Measurements from ENCODE around the gene SHQ1. TPM values are rescaled to one million over a fixed set of nuclear protein-coding genes. Genes with fewer than 3 reads are reported as not detected.

Gene SHQ1
- total and polyA plus RNA-seq, 2 of the 4 experiments (the other 2 are of a cell fraction) = 10.4 to 19.4 TPM

DNA sequence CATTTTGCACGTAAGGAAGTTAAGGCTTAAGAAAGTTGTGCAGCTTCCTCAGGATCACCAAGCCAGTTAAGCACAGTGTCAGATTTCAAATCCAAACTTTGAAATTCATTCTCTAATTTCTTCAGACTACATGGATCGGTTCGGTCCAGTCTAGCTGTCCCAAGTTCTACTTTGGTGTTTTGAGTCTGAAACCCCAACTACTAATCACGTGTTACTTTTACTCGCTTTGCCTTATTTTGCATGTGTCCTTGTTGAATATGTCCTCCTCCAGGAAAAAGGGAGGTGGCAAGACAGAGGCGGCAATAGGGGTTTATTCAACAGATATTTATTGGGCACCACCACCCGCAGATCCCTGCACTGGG lies 39.1 kb upstream of the SHQ1 start:
- Histone ChIP-seq H2BK120ac (ENCODE audit: low read depth, low read length) (0 out of 2 replicates have a peak overlapping the region, but pooled peaks have one; percentile 4), H4K91ac (ENCODE audit: insufficient read depth, low read depth, low read length) (no peak overlapping the region), H3K79me1 (ENCODE audit: low read depth in 1 of 2, low read length in 2 of 2) (peaks cover 0 to 10% of the 10 kb centered on the region in 2 experiments; a peak in 2 of 4 replicates), H3K27ac (ENCODE audit: insufficient read depth, low read length) (peak overlapping the region; percentile 9; the same call in 1 of the 2 replicates), H3K23ac (ENCODE audit: low read depth, low read length) (peak overlapping the region; percentile 79), H3K36me3 (ENCODE audit: control insufficient read depth, insufficient read depth, low read length) (no peaks in the 10 kb centered on the region), H4K5ac (ENCODE audit: low read depth, low read length) (no peak overlapping the region; the same call in 1 of the 2 replicates), H3K9me1 (ENCODE audit: insufficient read depth, low read length) (peaks cover 10% of the 10 kb centered on the region), H3K4me1 (ENCODE audit: control insufficient read depth, insufficient read depth, low read length) (peaks cover 17% of the 10 kb centered on the region), H2AFZ (replicated peaks; ENCODE audit: low read length, poor library complexity) (peak overlapping the region; percentile 87), H4K20me1 (ENCODE audit: insufficient read depth, low read length) (peaks cover 6% of the 10 kb centered on the region; the same call in 1 of the 2 replicates), H3K18ac (ENCODE audit: low read depth, low read length) (peak overlapping the region; percentile 1; the same call in 1 of the 2 replicates), H3K9ac (ENCODE audit: low read depth, low read length) (peak overlapping the region; percentile 59), H2BK5ac (ENCODE audit: low read depth, low read length, poor library complexity, severe bottlenecking) (no peak overlapping the region), H2BK20ac (ENCODE audit: low read depth, low read length) (no peak overlapping the region), H3K27me3 (ENCODE audit: control insufficient read depth, insufficient read depth, low read length) (no peaks in the 10 kb centered on the region), H2BK15ac (ENCODE audit: low read depth, low read length) (peak overlapping the region; percentile 38; the same call in 1 of the 3 replicates), H2AK5ac (ENCODE audit: low read depth, low read length) (no peak overlapping the region), H2AK9ac (replicated peaks; ENCODE audit: low read depth, low read length, poor library complexity) (no peak overlapping the region), H3K4ac (ENCODE audit: low read depth, low read length) (no peak overlapping the region), H3K4me3 (ENCODE audit: insufficient read depth, low read depth, low read length) (peak overlapping the region; percentile 53), H4K8ac (ENCODE audit: low read depth in 2 of 2, low read length in 2 of 2) (peak overlapping the region; percentile 19 to 26; a peak in 2 of 4 replicates), H3K14ac (replicated peaks; ENCODE audit: low read depth, low read length) (no peak overlapping the region; the same call in 1 of the 2 replicates), H3K9me3 (ENCODE audit: control insufficient read depth, insufficient read depth, low read length) (no peaks in the 10 kb centered on the region), H3K4me2 (ENCODE audit: low read depth, low read length) (peak overlapping the region; percentile 89), H3K56ac (ENCODE audit: extremely low read depth, insufficient read depth, low read length) (peak overlapping the region; percentile 41; the same call in 1 of the 2 replicates)
- WGBS, 2 experiments (ENCODE audit: extremely low coverage in 2 of 2, insufficient read length in 1 of 2) = 0% methylated on average over 2 of the region's 7 CpGs; no CpG with 5 or more reads in 1 of the 2 experiments
- dilution Hi-C loops (cut with HindIII; ENCODE audit: low sequenced_read_pairs, unreplicated experiment) (no loop called here), in situ Hi-C loops (cut with MboI; ENCODE audit: low sequenced_read_pairs) (no loop called here), intact Hi-C loops (cut with micrococcal nuclease) (loop anchor here (5.0 kb wide), 2 partner anchors 110 to 440 kb away; partner anchors contain the start of genes PPP4R2 and RYBP)
- ATAC-seq (ENCODE audit: low read depth) (0 out of 2 replicates have a peak, but pooled peaks have one; percentile 1), DNase-seq (no peak)
- ChIA-PET POLR2A (ENCODE audit: unreplicated experiment) (interaction anchor here (1.0 kb wide), 1 partner anchor 39 kb away, joined by 5 read pairs; the partner anchor contains the start of gene SHQ1), CTCF (interaction anchor here (1.0 to 1.5 kb wide), 3 partner anchors 9 to 16 kb away, joined by 3 to 4 read pairs (median 3); no protein-coding TSS in a partner anchor)
- BruUV-seq (replicated peaks) = no TSS peak
- no peak for TF ChIP-seq MAFK (IDR thresholded peaks at IDR 0.05; ENCODE audit: low read depth, low read length)
- no peak; the same call in 1 of the 2 replicates for TF ChIP-seq MXI1 (IDR thresholded peaks at IDR 0.05; ENCODE audit: borderline replicate concordance, low read depth, low read length)
- TF ChIP-seq, protein P1, sequence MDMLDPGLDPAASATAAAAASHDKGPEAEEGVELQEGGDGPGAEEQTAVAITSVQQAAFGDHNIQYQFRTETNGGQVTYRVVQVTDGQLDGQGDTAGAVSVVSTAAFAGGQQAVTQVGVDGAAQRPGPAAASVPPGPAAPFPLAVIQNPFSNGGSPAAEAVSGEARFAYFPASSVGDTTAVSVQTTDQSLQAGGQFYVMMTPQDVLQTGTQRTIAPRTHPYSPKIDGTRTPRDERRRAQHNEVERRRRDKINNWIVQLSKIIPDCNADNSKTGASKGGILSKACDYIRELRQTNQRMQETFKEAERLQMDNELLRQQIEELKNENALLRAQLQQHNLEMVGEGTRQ (IDR thresholded peaks at IDR 0.05; ENCODE audit: low read depth, low read length) = peak; percentile 43; the same call in 1 of the 2 replicates
